Gastrocnemius medialis (tissue), 4 donors: ENCODE results near the gene SSX2IP.
"Not testable (repeated sequence)": the region's sequence is repeated elsewhere in the genome, so short reads cannot be mapped to it uniquely, and the experiment has no call there.

ENCODE experiments used
- POLR2A ChIP-seq, 2 donors: fragments of 450-650 bp; IDR thresholded peaks; one replicate each; pipeline ENCODE4 v1.6.1; 2017; ENCODE audit warnings: antibody characterized with exemption in 2 of 2, mild to moderate bottlenecking in 2 of 2, moderate library complexity in 2 of 2
- TF ChIP-seq, protein P1 (sequence below), 5 experiments: fragments of 450-650 bp in 3 of 5; fragments of 200-600 bp in 2 of 5; sonication (generic) in 2 of 5; IDR thresholded peaks in 4 of 5; conservative IDR thresholded peaks in 1 of 5; 1 replicate in 4 of 5; 2 replicates in 1 of 5; pipeline ENCODE4 v1.5.1; 2016 to 2019; ENCODE audit warnings: antibody characterized with exemption in 5 of 5, mild to moderate bottlenecking in 3 of 5, moderate library complexity in 3 of 5

DNA sequence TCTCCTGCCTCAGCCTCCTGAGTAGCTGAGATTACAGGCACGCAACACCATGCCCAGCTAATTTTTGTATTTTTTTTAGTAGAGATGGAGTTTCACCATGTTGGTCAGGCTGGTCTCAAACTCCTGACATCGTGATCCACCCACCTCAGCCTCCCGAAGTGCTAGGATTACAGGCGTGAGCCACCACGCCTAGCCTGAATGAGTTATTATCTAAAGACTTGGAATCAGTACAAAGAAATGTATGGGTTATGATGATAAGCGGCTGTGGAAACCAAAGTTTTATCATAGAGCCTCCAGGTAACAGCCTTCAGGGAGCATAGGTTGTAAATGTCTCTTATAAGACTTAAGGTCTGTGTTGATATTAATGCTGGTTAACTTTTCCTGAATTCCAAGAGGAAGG is 50.5 kb downstream of the SSX2IP start:
- TF ChIP-seq, protein P1, sequence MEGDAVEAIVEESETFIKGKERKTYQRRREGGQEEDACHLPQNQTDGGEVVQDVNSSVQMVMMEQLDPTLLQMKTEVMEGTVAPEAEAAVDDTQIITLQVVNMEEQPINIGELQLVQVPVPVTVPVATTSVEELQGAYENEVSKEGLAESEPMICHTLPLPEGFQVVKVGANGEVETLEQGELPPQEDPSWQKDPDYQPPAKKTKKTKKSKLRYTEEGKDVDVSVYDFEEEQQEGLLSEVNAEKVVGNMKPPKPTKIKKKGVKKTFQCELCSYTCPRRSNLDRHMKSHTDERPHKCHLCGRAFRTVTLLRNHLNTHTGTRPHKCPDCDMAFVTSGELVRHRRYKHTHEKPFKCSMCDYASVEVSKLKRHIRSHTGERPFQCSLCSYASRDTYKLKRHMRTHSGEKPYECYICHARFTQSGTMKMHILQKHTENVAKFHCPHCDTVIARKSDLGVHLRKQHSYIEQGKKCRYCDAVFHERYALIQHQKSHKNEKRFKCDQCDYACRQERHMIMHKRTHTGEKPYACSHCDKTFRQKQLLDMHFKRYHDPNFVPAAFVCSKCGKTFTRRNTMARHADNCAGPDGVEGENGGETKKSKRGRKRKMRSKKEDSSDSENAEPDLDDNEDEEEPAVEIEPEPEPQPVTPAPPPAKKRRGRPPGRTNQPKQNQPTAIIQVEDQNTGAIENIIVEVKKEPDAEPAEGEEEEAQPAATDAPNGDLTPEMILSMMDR (IDR thresholded peaks at IDR 0.05 in 4 of 5, conservative IDR thresholded peaks at IDR 0.05 in 1 of 5), result not testable (repeated sequence)
- TF ChIP-seq POLR2A (IDR thresholded peaks at IDR 0.05), result not testable (repeated sequence)
